ENCODE results near the gene FBXO42. TPM values are rescaled to one million over a fixed set of nuclear protein-coding genes. Genes with fewer than 3 reads are reported as not detected.

The FBXO42 gene
- total RNA-seq, 1 donor: 16.3 TPM

- H3K27me3 ChIP-seq (ENCODE audit: insufficient read depth, low read length): no peaks in the 10 kb centered on the region
- TF ChIP-seq, protein P1, sequence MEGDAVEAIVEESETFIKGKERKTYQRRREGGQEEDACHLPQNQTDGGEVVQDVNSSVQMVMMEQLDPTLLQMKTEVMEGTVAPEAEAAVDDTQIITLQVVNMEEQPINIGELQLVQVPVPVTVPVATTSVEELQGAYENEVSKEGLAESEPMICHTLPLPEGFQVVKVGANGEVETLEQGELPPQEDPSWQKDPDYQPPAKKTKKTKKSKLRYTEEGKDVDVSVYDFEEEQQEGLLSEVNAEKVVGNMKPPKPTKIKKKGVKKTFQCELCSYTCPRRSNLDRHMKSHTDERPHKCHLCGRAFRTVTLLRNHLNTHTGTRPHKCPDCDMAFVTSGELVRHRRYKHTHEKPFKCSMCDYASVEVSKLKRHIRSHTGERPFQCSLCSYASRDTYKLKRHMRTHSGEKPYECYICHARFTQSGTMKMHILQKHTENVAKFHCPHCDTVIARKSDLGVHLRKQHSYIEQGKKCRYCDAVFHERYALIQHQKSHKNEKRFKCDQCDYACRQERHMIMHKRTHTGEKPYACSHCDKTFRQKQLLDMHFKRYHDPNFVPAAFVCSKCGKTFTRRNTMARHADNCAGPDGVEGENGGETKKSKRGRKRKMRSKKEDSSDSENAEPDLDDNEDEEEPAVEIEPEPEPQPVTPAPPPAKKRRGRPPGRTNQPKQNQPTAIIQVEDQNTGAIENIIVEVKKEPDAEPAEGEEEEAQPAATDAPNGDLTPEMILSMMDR (IDR thresholded peaks at IDR 0.05; ENCODE audit: extremely low read depth, low read depth, low read length): no peak
- no peak overlapping the region for H3K4me2 ChIP-seq (ENCODE audit: insufficient read depth, low read length)
- no peaks in the 10 kb centered on the region for H3K79me2 ChIP-seq (ENCODE audit: insufficient read depth, low read length)
- peaks cover 29% of the 10 kb centered on the region for H3K4me1 ChIP-seq (ENCODE audit: insufficient read depth, low read length)
- H4K20me1 ChIP-seq (ENCODE audit: insufficient read depth, low read length): peaks cover 22% of the 10 kb centered on the region
- no peak overlapping the region for H3K4me3 ChIP-seq (ENCODE audit: insufficient read depth, low read length)
- H2AFZ ChIP-seq (ENCODE audit: low read length): no peak overlapping the region
- H3K36me3 ChIP-seq (ENCODE audit: insufficient read depth, low read length): peaks cover 33% of the 10 kb centered on the region
- no peak overlapping the region for H3K27ac ChIP-seq (ENCODE audit: low read depth, low read length)
- no peaks in the 10 kb centered on the region for H3K9me3 ChIP-seq (ENCODE audit: low read depth, low read length)
- no peak for DNase-seq (ENCODE audit: insufficient read length, low spot score, missing footprints)
These were observed 100.9 kb downstream of the FBXO42 start for GRCh38 chr1:16251381-16251780.

DNA sequence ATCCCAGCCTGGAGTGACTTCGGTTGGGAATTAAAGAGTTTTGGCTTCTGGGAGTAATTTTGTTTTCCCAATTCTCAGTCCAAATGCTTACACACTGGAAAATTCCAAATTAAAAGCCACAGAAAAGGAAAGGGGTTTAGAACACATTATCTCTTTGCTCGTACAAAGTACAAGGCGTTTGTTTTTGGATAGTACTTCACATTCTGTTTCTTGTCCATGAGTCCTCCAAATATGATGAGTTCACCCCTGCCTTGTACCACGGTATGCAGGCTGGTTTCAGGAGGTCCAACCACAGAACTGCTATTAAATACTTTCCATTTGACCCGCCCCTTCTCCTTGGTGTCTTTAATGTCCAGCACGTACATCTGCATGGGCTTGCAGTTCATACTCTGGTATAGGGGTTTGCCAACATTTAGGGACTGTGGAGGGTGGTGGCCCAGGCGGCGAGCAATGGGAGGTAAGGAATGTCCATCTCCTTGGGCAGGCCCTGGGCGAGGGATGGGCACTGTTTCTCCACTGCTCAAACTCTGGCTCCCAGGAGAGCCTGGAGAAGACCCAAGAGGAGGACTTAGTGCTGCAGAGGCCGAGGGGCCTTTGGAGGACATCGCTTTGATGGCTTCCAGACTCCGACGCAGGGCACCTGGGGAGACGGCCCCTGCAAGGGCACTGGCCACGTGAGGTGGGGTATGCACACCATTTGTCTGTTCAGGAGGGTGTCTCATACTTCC is 101.6 kb downstream of the FBXO42 start:
- DNase-seq (ENCODE audit: insufficient read length, low spot score, missing footprints): no peak
- H3K79me2 ChIP-seq (ENCODE audit: insufficient read depth, low read length): no peaks in the 10 kb centered on the region
- H3K27me3 ChIP-seq (ENCODE audit: insufficient read depth, low read length): no peaks in the 10 kb centered on the region
- TF ChIP-seq, protein P1 (IDR thresholded peaks at IDR 0.05; ENCODE audit: extremely low read depth, low read depth, low read length): no peak
- no peak overlapping the region for H3K27ac ChIP-seq (ENCODE audit: low read depth, low read length)
- no peak overlapping the region for H3K4me2 ChIP-seq (ENCODE audit: insufficient read depth, low read length)
- peaks cover 28% of the 10 kb centered on the region for H3K36me3 ChIP-seq (ENCODE audit: insufficient read depth, low read length)
- H3K4me1 ChIP-seq (ENCODE audit: insufficient read depth, low read length): peaks cover 28% of the 10 kb centered on the region
- no peak overlapping the region for H2AFZ ChIP-seq (ENCODE audit: low read length)
- peaks cover 22% of the 10 kb centered on the region for H4K20me1 ChIP-seq (ENCODE audit: insufficient read depth, low read length)
- no peak overlapping the region for H3K4me3 ChIP-seq (ENCODE audit: insufficient read depth, low read length)
- no peaks in the 10 kb centered on the region for H3K9me3 ChIP-seq (ENCODE audit: low read depth, low read length)

DNA sequence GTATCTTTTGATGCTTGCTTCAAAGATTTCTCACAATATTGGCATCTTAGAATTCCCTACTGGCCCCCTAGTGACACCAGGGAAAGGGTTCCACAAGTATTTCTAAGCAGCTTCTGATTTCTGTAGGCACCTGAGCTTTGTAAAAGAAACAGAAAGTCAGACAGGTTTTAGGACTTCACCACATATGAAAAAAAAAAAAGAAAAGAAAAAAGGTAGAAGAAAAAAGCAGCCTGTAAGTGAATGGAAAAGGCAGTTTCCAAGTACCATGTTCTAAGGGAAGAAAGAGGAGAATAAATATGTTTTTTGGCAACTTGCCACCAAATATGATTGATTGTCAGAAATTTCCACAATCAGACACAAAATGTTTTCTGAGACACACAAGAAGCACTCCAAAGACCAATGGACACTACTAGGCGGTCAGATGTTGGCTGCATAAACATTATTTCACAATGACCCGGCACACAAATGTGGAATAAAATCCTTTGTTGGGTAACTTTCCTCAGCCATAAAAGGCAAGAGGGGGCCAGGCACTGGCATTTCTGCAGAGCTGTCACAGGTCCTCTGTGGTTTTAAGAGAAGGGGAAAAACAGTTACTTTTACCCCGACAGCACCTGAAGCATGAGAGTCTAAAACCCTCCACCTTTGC is 102.6 kb downstream of the FBXO42 start:
- peaks cover 25% of the 10 kb centered on the region for H3K4me1 ChIP-seq (ENCODE audit: insufficient read depth, low read length)
- no peak overlapping the region for H3K4me3 ChIP-seq (ENCODE audit: insufficient read depth, low read length)
- no peak for DNase-seq (ENCODE audit: insufficient read length, low spot score, missing footprints)
- peaks cover 22% of the 10 kb centered on the region for H4K20me1 ChIP-seq (ENCODE audit: insufficient read depth, low read length)
- peak overlapping the region; percentile 17 for H3K27ac ChIP-seq (ENCODE audit: low read depth, low read length)
- H2AFZ ChIP-seq (ENCODE audit: low read length): no peak overlapping the region
- H3K4me2 ChIP-seq (ENCODE audit: insufficient read depth, low read length): peak overlapping the region; percentile 42
- H3K36me3 ChIP-seq (ENCODE audit: insufficient read depth, low read length): peaks cover 19% of the 10 kb centered on the region
- H3K79me2 ChIP-seq (ENCODE audit: insufficient read depth, low read length): no peaks in the 10 kb centered on the region
- H3K27me3 ChIP-seq (ENCODE audit: insufficient read depth, low read length): no peaks in the 10 kb centered on the region
- TF ChIP-seq, protein P1 (IDR thresholded peaks at IDR 0.05; ENCODE audit: extremely low read depth, low read depth, low read length): no peak
- no peaks in the 10 kb centered on the region for H3K9me3 ChIP-seq (ENCODE audit: low read depth, low read length)
